IMR-90 (cell line): ENCODE measurements around the gene PNMA8B. TPM values are rescaled to one million over a fixed set of nuclear protein-coding genes. Genes with fewer than 3 reads are reported as not detected.

ENCODE experiments used
- ATAC-seq: fragments of 200-7000 bp; cut with Tn5 transposase; 2 replicates; pipeline ENCODE4 v1.9.1; 2020; ENCODE audit warnings: low read depth, mild to moderate bottlenecking, moderate library complexity
- BruUV-seq: library from RNA; stranded (reverse); fragments of 400-500 nt; replicated peaks from 2 replicates; lab custom pipeline; 2021; lab: Mats Ljungman, UMichigan
- CTCF ChIA-PET: fragments of 300-600 bp; formaldehyde crosslinking; extraction: SDS; loops from one replicate; lab custom pipeline; 2021; ENCODE audit warnings: antibody characterized with exemption; lab: Yijun Ruan, JAX
- POLR2A ChIA-PET: fragments of 300-600 bp; sonication (Branson Sonifier 250); formaldehyde crosslinking; loops from one replicate; lab custom pipeline; 2022; ENCODE audit warnings: antibody characterized with exemption; ENCODE audit not compliant: unreplicated experiment; lab: Charles Lee
- DNase-seq: peaks from one replicate; pipeline ENCODE4 v3.0.0; 2013
- H2AFZ ChIP-seq: replicated peaks from 2 replicates; pipeline ENCODE3; 2013; ENCODE audit warnings: low read length, mild to moderate bottlenecking; ENCODE audit not compliant: poor library complexity
- H2AK5ac ChIP-seq: 2 replicates; pipeline ENCODE4 v1.6.1; 2013; ENCODE audit warnings: low read depth, low read length, inconsistent platforms
- H2AK9ac ChIP-seq: replicated peaks from 2 replicates; pipeline ENCODE3; 2013; ENCODE audit warnings: mild to moderate bottlenecking, low read depth, low read length, moderate library complexity; ENCODE audit not compliant: poor library complexity
- H2BK120ac ChIP-seq: 2 replicates; pipeline ENCODE4 v1.6.1; 2013; ENCODE audit warnings: low read depth, low read length, inconsistent platforms
- H2BK15ac ChIP-seq: 3 replicates; pipeline ENCODE4 v1.6.1; 2013; ENCODE audit warnings: low read depth, low read length, inconsistent platforms
- H2BK20ac ChIP-seq: 2 replicates; pipeline ENCODE4 v1.6.1; 2013; ENCODE audit warnings: low read depth, mild to moderate bottlenecking, inconsistent platforms, low read length, moderate library complexity
- H2BK5ac ChIP-seq: 2 replicates; pipeline ENCODE4 v1.6.1; 2013; ENCODE audit warnings: mild to moderate bottlenecking, low read depth, low read length, inconsistent platforms; ENCODE audit not compliant: poor library complexity, severe bottlenecking
- H3K14ac ChIP-seq: replicated peaks from 2 replicates; pipeline ENCODE4 v1.6.1; 2013; ENCODE audit warnings: low read depth, low read length, inconsistent platforms
- H3K18ac ChIP-seq: 2 replicates; pipeline ENCODE4 v1.6.1; 2013; ENCODE audit warnings: low read depth, low read length, control low read depth
- H3K23ac ChIP-seq: 2 replicates; pipeline ENCODE4 v1.6.1; 2013; ENCODE audit warnings: low read depth, low read length, inconsistent platforms
- H3K27ac ChIP-seq: 2 replicates; pipeline ENCODE4 v1.5.1; 2013; ENCODE audit warnings: mild to moderate bottlenecking, control low read depth, low read length; ENCODE audit not compliant: insufficient read depth
- H3K27me3 ChIP-seq: 2 replicates; pipeline ENCODE4 v1.6.1; 2013; ENCODE audit warnings: low read length; ENCODE audit not compliant: control insufficient read depth, insufficient read depth
- H3K36me3 ChIP-seq: 2 replicates; pipeline ENCODE4 v1.6.1; 2013; ENCODE audit warnings: low read length, mixed read lengths; ENCODE audit not compliant: control insufficient read depth, insufficient read depth
- H3K4ac ChIP-seq: 2 replicates; pipeline ENCODE4 v1.6.1; 2013; ENCODE audit warnings: low read depth, low read length, inconsistent platforms
- H3K4me1 ChIP-seq: 2 replicates; pipeline ENCODE4 v1.6.1; 2013; ENCODE audit warnings: low read length, mixed read lengths; ENCODE audit not compliant: control insufficient read depth, insufficient read depth
- H3K4me2 ChIP-seq: 2 replicates; pipeline ENCODE4 v1.6.1; 2013; ENCODE audit warnings: low read depth, mild to moderate bottlenecking, control low read depth, low read length, moderate library complexity
- H3K4me3 ChIP-seq: 2 replicates; pipeline ENCODE4 v1.5.1; 2013; ENCODE audit warnings: low read depth, mild to moderate bottlenecking, control low read depth, low read length, moderate library complexity; ENCODE audit not compliant: insufficient read depth
- H3K56ac ChIP-seq: 2 replicates; pipeline ENCODE4 v1.6.1; 2013; ENCODE audit warnings: low read length, inconsistent platforms; ENCODE audit not compliant: insufficient read depth; ENCODE audit errors: extremely low read depth
- H3K79me1 ChIP-seq, 2 experiments: 2 replicates each; pipeline ENCODE4 v1.6.1; 2013; ENCODE audit warnings: low read length in 2 of 2, inconsistent platforms in 1 of 2, low read depth in 1 of 2
- H3K9ac ChIP-seq: 2 replicates; pipeline ENCODE4 v1.6.1; 2013; ENCODE audit warnings: low read depth, low read length, control low read depth
- H3K9me1 ChIP-seq: 2 replicates; pipeline ENCODE4 v1.6.1; 2013; ENCODE audit warnings: low read length, inconsistent platforms; ENCODE audit not compliant: insufficient read depth
- H3K9me3 ChIP-seq: 2 replicates; pipeline ENCODE4 v1.6.1; 2013; ENCODE audit warnings: low read length; ENCODE audit not compliant: control insufficient read depth, insufficient read depth
- H4K20me1 ChIP-seq: 2 replicates; pipeline ENCODE4 v1.6.1; 2013; ENCODE audit warnings: low read length, inconsistent platforms; ENCODE audit not compliant: insufficient read depth
- H4K5ac ChIP-seq: 2 replicates; pipeline ENCODE4 v1.6.1; 2013; ENCODE audit warnings: mild to moderate bottlenecking, low read depth, low read length, control low read depth
- H4K8ac ChIP-seq, 2 experiments: 2 replicates each; pipeline ENCODE4 v1.6.1; 2013; ENCODE audit warnings: low read depth in 2 of 2, low read length in 2 of 2, control low read depth in 1 of 2, inconsistent platforms in 1 of 2
- H4K91ac ChIP-seq: 2 replicates; pipeline ENCODE4 v1.6.1; 2013; ENCODE audit warnings: low read depth, low read length, inconsistent platforms; ENCODE audit not compliant: insufficient read depth
- BHLHE40 ChIP-seq: fragments of 150-350 bp; IDR thresholded peaks from 2 replicates; pipeline ENCODE4 v1.6.1; 2016; ENCODE audit warnings: mild to moderate bottlenecking, low read depth, low read length
- CEBPB ChIP-seq: IDR thresholded peaks from 2 replicates; pipeline ENCODE4 v1.6.1; 2012; ENCODE audit warnings: low read depth, low read length, improper control_type of control experiment
- MAFK ChIP-seq: IDR thresholded peaks from 2 replicates; pipeline ENCODE4 v1.6.1; 2012; ENCODE audit warnings: low read depth, low read length, improper control_type of control experiment
- MAZ ChIP-seq: IDR thresholded peaks from 2 replicates; pipeline ENCODE4 v1.6.1; 2012; ENCODE audit warnings: low read depth, mild to moderate bottlenecking, low read length, improper control_type of control experiment, moderate library complexity, borderline replicate concordance
- MXI1 ChIP-seq: IDR thresholded peaks from 2 replicates; pipeline ENCODE4 v1.6.1; 2012; ENCODE audit warnings: low read depth, mild to moderate bottlenecking, low read length, moderate library complexity, borderline replicate concordance
- POLR2A ChIP-seq: IDR thresholded peaks from 2 replicates; pipeline ENCODE4 v1.6.1; 2012; ENCODE audit warnings: mild to moderate bottlenecking, low read depth, low read length
- RCOR1 ChIP-seq: IDR thresholded peaks from 2 replicates; pipeline ENCODE4 v1.6.1; 2012; ENCODE audit warnings: mild to moderate bottlenecking, low read length, improper control_type of control experiment; ENCODE audit not compliant: insufficient replicate concordance
- RFX5 ChIP-seq: IDR thresholded peaks from 2 replicates; pipeline ENCODE4 v1.8.0; 2012; ENCODE audit warnings: low read depth, mild to moderate bottlenecking, low read length, moderate library complexity
- SMC3 ChIP-seq: fragments of 150-350 bp; IDR thresholded peaks from 2 replicates; pipeline ENCODE4 v1.6.1; 2016; ENCODE audit warnings: low read depth, mild to moderate bottlenecking, antibody characterized with exemption, low read length, moderate library complexity
- USF2 ChIP-seq: fragments of 150-350 bp; IDR thresholded peaks from 2 replicates; pipeline ENCODE4 v1.6.1; 2017; ENCODE audit warnings: mild to moderate bottlenecking, antibody characterized with exemption, low read length, low read depth
- WGBS, 2 experiments: methylation state at CpG; one replicate each; pipeline versions ENCODE4 v1.1.5 to v1.1.7; 2013; ENCODE audit warnings: missing lambda C conversion rate in 2 of 2; ENCODE audit not compliant: insufficient read length in 1 of 2; ENCODE audit errors: extremely low coverage in 2 of 2; 5-methylcytosine and 5-hydroxymethylcytosine counted together
- dilution Hi-C: fragments of 300-500 bp; cut with HindIII; formaldehyde crosslinking; loops from one replicate; pipeline ENCODE4 v1.14.3; 2018; ENCODE audit warnings: low sequenced_read_pairs; ENCODE audit not compliant: unreplicated experiment
- in situ Hi-C: fragments of 300-500 bp; cut with MboI; formaldehyde crosslinking; loops from 3 replicates; pipeline ENCODE4 v1.14.3; 2019; ENCODE audit warnings: low sequenced_read_pairs, inconsistent platforms, mixed read lengths
- intact Hi-C: fragments of 100-400 bp; cut with micrococcal nuclease; formaldehyde crosslinking; loops from 2 replicates; pipeline ENCODE4 v1.10.0; 2022
- polyA plus RNA-seq, 3 experiments: library from polyadenylated mRNA; depleted of rRNA; stranded (reverse); fragments of >200 nt; gene quantifications; 2 replicates each; pipeline ENCODE4 v1.2.3, GENCODE V29; 2012; ENCODE audit warnings: low replicate concordance in 1 of 3
- total RNA-seq: library from RNA; depleted of rRNA; stranded (reverse); fragments of >200 nt; gene quantifications from 2 replicates; pipeline ENCODE4 v1.2.3, GENCODE V29; 2012

PNMA8B gene
- total and polyA plus RNA-seq, 2 of the 4 experiments (the other 2 are of a cell fraction), result 0.12 to 0.18 TPM

- Histone ChIP-seq H3K9ac (no peak overlapping the region), H2AK5ac (no peak overlapping the region), H3K27me3 (peaks cover 3% of the 10 kb centered on the region; the same call in 1 of the 2 replicates), H3K9me3 (no peaks in the 10 kb centered on the region), H3K4me2 (no peak overlapping the region), H4K91ac (no peak overlapping the region), H3K9me1 (peaks cover 3% of the 10 kb centered on the region; the same call in 1 of the 2 replicates), H3K27ac (no peak overlapping the region), H3K79me1 (no peaks in the 10 kb centered on the region), H3K23ac (no peak overlapping the region), H3K56ac (no peak overlapping the region), H3K4me3 (no peak overlapping the region), H3K18ac (no peak overlapping the region), H4K8ac (no peak overlapping the region), H4K20me1 (no peaks in the 10 kb centered on the region; the same call in 1 of the 2 replicates), H3K4me1 (peaks cover 6% of the 10 kb centered on the region), H4K5ac (no peak overlapping the region), H2BK5ac (no peak overlapping the region), H2BK120ac (no peak overlapping the region), H3K36me3 (no peaks in the 10 kb centered on the region), H3K14ac (no peak overlapping the region), H3K4ac (no peak overlapping the region), H2AFZ (no peak overlapping the region), H2BK20ac (no peak overlapping the region), H2AK9ac (no peak overlapping the region), H2BK15ac (no peak overlapping the region)
- no CpG with 5 or more reads among the region's 3 CpGs for WGBS, 2 experiments
- intact Hi-C loops (no loop called here), in situ Hi-C loops (loop anchor here (10.0 kb wide), 1 partner anchor 198 kb away; no protein-coding TSS in a partner anchor), dilution Hi-C loops (no loop called here)
- DNase-seq (peak; percentile 41), ATAC-seq (no peak)
- CTCF ChIA-PET, result no interaction called here
- no peak for TF ChIP-seq RCOR1
- TF ChIP-seq USF2, result no peak
- no peak for TF ChIP-seq POLR2A
- TF ChIP-seq BHLHE40, result no peak
- TF ChIP-seq MAFK, result 0 out of 2 replicates have a peak, but pooled peaks have one; percentile 3
- TF ChIP-seq SMC3, result no peak
- TF ChIP-seq CEBPB, result peak; percentile 85
- no peak for TF ChIP-seq MXI1
- TF ChIP-seq RFX5, result no peak
- TF ChIP-seq MAZ, result no peak
- POLR2A ChIA-PET, result no interaction called here
- no TSS peak for BruUV-seq
Observed at GRCh38 chr19:46482631-46483030, 13.0 kb downstream of the PNMA8B start.
